IPS-20b (cell line): ENCODE measurements around the gene BCAS1.

Experiments
- H3K27ac ChIP-seq: one replicate; pipeline ENCODE4 v1.5.1; 2013; ENCODE audit warnings: low read length
- H3K27me3 ChIP-seq: 2 replicates; pipeline ENCODE4 v1.6.1; 2013; ENCODE audit warnings: mild to moderate bottlenecking, low read length, inconsistent platforms; ENCODE audit not compliant: insufficient read depth
- H3K36me3 ChIP-seq: 2 replicates; pipeline ENCODE4 v1.6.1; 2013; ENCODE audit warnings: low read depth, mild to moderate bottlenecking, inconsistent platforms, low read length, moderate library complexity; ENCODE audit not compliant: insufficient read depth
- H3K4me1 ChIP-seq: 2 replicates; pipeline ENCODE4 v1.6.1; 2013; ENCODE audit warnings: mild to moderate bottlenecking, control low read depth, inconsistent platforms, low read length, moderate library complexity; ENCODE audit not compliant: insufficient read depth
- H3K4me3 ChIP-seq: 2 replicates; pipeline ENCODE4 v1.5.1; 2013; ENCODE audit warnings: mild to moderate bottlenecking, low read length, inconsistent platforms
- H3K9ac ChIP-seq: 2 replicates; pipeline ENCODE4 v1.6.1; 2013; ENCODE audit warnings: low read depth, mild to moderate bottlenecking, inconsistent platforms, low read length, moderate library complexity
- H3K9me3 ChIP-seq: 2 replicates; pipeline ENCODE4 v1.6.1; 2013; ENCODE audit warnings: mild to moderate bottlenecking, low read depth, low read length, inconsistent platforms; ENCODE audit not compliant: insufficient read depth

Gene BCAS1

GRCh38 chr20:53911301-53911700 lies 159.1 kb downstream of the BCAS1 start:
- Histone ChIP-seq H3K36me3 (no peaks in the 10 kb centered on the region), H3K27me3 (no peaks in the 10 kb centered on the region), H3K4me1 (peaks cover 14% of the 10 kb centered on the region; the same call in 1 of the 2 replicates), H3K4me3 (no peak overlapping the region), H3K9ac (no peak overlapping the region), H3K9me3 (peaks cover 5% of the 10 kb centered on the region; the same call in 1 of the 2 replicates), H3K27ac (no peak overlapping the region)

- Histone ChIP-seq H3K36me3 (no peaks in the 10 kb centered on the region), H3K9ac (no peak overlapping the region), H3K27ac (no peak overlapping the region), H3K4me3 (no peak overlapping the region), H3K9me3 (peaks cover 5% of the 10 kb centered on the region; the same call in 1 of the 2 replicates), H3K27me3 (no peaks in the 10 kb centered on the region), H3K4me1 (peaks cover 10% of the 10 kb centered on the region; the same call in 1 of the 2 replicates)
These were observed 159.9 kb downstream of the BCAS1 start for GRCh38 chr20:53910351-53911002.

GRCh38 chr20:53907968-53908751 lies 162.2 kb downstream of the BCAS1 start:
- Histone ChIP-seq H3K4me3 (no peak overlapping the region), H3K27ac (no peak overlapping the region), H3K4me1 (peaks cover 2% of the 10 kb centered on the region; the same call in 1 of the 2 replicates), H3K9ac (no peak overlapping the region), H3K9me3 (peaks cover 5% of the 10 kb centered on the region; the same call in 1 of the 2 replicates), H3K36me3 (no peaks in the 10 kb centered on the region), H3K27me3 (no peaks in the 10 kb centered on the region)

DNA sequence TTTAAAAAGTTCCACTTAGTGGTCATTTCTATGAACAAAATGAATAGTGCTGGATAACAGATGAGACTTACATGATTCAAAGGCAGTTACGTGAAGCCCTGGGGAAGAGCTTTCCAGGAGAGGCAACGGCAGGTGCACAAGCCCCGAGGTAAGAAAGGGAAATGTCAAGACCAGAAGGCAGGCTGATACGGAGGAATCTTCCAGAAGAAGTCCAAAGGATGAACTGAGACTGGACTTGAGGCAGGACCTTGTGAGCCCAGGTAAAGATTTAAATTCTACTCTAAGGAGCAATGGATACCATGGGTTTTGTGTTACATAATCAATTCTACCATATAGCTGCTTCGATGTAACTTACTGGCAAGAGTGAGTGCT lies 164.6 kb downstream of the BCAS1 start:
- H3K4me3 ChIP-seq = no peak overlapping the region
- H3K27ac ChIP-seq = no peak overlapping the region
- no peak overlapping the region for H3K9ac ChIP-seq
- peaks cover 15% of the 10 kb centered on the region for H3K4me1 ChIP-seq
- H3K36me3 ChIP-seq = no peaks in the 10 kb centered on the region
- H3K9me3 ChIP-seq = 0 out of 2 replicates have a peak, but pooled peaks cover 4% of the 10 kb centered on the region
- H3K27me3 ChIP-seq = no peaks in the 10 kb centered on the region

DNA sequence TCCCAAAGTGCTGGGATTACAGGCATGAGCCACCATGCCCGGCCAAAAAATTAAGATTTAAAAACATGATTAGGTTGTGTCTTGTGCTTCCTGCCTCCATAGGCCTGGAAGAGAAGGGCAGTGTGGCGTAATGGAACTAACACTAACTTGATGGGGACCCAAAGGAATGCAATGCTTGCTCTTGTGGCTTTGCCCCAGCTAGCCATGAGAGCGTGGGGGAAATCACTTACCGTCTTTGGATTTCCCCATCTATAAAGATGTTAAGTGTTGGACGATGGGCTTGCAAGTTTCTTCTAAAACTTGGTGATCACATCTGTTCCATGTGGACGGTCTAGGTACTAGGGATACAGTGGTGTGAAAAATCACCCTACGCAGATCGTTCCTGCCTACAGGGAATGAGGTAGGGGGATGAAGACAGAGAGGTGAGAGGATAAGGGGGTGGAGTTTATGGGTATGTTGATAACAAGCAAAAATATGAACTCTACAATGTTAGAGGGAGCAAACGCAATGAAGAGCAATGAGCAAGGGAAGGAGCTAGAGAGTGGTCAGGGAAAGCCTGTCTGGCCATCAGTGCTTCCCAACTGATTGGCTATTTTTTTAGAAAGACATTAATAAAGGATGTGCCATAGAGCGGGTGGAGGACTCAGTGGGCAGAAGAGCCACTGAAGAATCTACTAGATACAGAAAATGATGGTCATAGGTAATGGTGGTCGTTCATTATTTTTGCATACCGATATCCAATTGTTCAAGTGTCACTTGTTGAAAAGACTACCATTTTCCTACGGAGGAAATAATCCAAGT lies 165.2 kb downstream of the BCAS1 start:
- Histone ChIP-seq H3K4me1 (peaks cover 20% of the 10 kb centered on the region), H3K36me3 (no peaks in the 10 kb centered on the region), H3K9me3 (no peaks in the 10 kb centered on the region), H3K27me3 (no peaks in the 10 kb centered on the region), H3K4me3 (no peak overlapping the region), H3K9ac (no peak overlapping the region), H3K27ac (no peak overlapping the region)

- Histone ChIP-seq H3K27ac (no peak overlapping the region), H3K9ac (no peak overlapping the region), H3K9me3 (no peaks in the 10 kb centered on the region), H3K36me3 (no peaks in the 10 kb centered on the region), H3K27me3 (no peaks in the 10 kb centered on the region), H3K4me1 (peaks cover 25% of the 10 kb centered on the region), H3K4me3 (no peak overlapping the region)
These were observed 166.1 kb downstream of the BCAS1 start for GRCh38 chr20:53904261-53904660.

DNA sequence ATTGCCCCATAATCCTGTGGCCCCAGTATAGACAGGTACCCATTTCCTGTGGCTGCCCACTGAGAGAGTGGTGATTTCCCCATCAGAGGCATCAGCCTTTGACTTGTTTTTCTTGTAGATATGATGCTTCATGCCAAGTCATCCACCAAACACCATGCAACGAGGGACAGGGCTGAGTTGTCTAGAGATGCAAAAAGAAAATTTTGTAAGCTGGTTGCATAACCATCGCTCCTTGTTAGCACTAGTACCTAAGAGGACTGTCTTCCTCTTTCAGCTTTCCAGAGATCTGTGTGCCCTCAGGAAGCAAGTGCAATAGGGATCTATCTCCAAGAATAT lies 166.8 kb downstream of the BCAS1 start:
- Histone ChIP-seq H3K4me3 (no peak overlapping the region), H3K9me3 (no peaks in the 10 kb centered on the region), H3K4me1 (peaks cover 31% of the 10 kb centered on the region), H3K36me3 (no peaks in the 10 kb centered on the region), H3K27me3 (no peaks in the 10 kb centered on the region), H3K27ac (no peak overlapping the region), H3K9ac (no peak overlapping the region)

DNA sequence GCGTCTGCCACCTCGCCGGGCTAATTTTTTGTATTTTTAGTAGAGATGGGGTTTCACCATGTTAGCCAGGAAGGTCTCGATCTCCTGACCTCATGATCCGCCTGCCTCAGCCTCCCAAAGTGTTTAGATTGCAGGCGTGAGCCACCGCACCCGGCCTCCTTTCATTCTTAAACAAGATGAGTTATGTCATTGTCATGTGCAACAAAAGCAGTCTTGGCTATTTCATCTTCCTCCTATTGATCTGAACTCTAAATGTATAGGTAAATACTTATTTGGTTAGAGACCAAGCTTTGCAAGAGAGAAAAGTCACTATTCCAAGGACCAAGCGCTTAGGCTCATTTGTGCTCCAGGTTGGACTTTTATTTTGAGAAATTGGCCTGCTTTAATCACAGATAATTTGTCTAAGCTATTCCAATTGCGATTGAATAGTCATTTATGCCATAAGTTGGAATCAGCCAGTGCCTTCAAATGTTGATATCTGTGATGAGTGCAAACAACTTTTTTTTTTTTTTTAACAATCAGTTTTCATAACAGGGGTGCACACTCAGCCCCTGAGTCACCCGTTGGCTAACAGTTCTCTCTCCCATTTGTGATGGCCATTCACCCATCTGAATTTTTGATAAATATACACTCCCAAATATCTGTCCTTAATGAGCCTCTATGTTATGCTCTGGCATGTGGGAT lies 167.3 kb downstream of the BCAS1 start:
- H3K27me3 ChIP-seq = no peaks in the 10 kb centered on the region
- H3K9ac ChIP-seq = no peak overlapping the region
- peaks cover 35% of the 10 kb centered on the region for H3K4me1 ChIP-seq

DNA sequence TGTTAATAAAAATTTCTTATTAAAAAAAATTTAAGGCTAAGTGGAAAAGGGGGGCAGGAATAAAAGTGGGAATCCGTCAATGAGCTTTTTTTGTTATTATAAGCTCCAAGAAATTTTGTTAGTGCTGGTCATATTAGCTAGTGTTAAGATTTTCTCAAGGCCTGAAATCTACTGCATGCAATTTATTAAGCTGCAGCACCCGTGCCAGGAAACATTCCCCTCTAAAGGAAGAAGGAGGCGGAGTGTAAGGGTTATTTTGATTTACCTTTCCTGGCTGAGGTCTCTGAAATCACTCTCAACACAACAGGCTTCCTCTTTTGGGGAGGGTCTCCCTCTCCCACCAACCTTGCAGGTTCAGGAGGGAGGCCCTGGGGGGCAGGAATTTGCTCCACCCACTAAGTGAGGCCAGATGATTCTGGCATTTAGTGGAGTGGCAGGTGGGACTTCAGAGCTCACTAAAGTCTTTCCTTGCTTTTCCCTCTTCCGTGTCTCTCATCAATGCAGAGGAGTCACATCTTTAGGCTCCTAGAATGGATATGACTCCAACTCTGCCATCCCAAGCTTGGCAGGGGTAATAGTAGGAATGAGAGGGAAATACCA lies 168.8 kb downstream of the BCAS1 start:
- Histone ChIP-seq H3K27me3 (no peaks in the 10 kb centered on the region), H3K27ac (no peak overlapping the region), H3K4me1 (peaks cover 36% of the 10 kb centered on the region), H3K9ac (no peak overlapping the region), H3K9me3 (no peaks in the 10 kb centered on the region), H3K4me3 (no peak overlapping the region), H3K36me3 (no peaks in the 10 kb centered on the region)

More for the DNA sequence above, 167.3 kb downstream of the BCAS1 start:
- Histone ChIP-seq H3K4me3 (no peak overlapping the region), H3K9me3 (no peaks in the 10 kb centered on the region), H3K36me3 (no peaks in the 10 kb centered on the region), H3K27ac (no peak overlapping the region)

GRCh38 chr20:53901064-53901463 lies 169.3 kb downstream of the BCAS1 start:
- H3K27me3 ChIP-seq = no peaks in the 10 kb centered on the region
- no peak overlapping the region for H3K9ac ChIP-seq
- no peak overlapping the region for H3K27ac ChIP-seq
- H3K9me3 ChIP-seq = no peaks in the 10 kb centered on the region
- H3K36me3 ChIP-seq = no peaks in the 10 kb centered on the region
- H3K4me1 ChIP-seq = peaks cover 36% of the 10 kb centered on the region
- no peak overlapping the region for H3K4me3 ChIP-seq

DNA sequence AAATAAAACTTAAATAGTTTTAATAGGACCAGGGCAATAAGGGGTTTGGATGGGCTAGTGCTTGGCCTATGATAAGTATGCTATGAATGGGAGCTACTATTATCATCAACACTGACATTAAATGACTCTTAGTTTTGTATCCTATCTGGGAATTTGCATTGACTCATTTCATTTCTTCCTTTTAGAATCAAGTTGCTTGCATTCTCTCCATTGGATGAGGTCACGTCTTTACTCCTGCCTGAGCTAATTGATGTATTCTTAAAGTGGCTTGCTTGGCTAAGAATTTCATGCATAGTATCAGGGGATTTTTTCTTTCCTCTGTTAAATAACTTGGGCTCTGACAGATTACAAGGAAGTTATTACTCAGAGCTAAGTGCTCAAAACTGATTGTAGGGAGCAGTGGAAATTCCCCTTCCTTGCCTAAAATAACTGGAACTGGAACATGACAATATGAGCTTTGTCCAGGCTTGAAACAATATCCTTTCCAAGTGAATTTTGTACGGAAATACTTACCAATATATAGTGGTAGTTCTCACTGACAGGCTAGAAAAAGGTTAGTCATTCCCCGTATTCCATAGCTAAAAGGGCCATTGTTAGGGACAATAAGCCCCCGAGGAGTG lies 169.9 kb downstream of the BCAS1 start:
- Histone ChIP-seq H3K27ac (no peak overlapping the region), H3K36me3 (no peaks in the 10 kb centered on the region), H3K4me3 (no peak overlapping the region), H3K9ac (no peak overlapping the region), H3K9me3 (no peaks in the 10 kb centered on the region), H3K27me3 (no peaks in the 10 kb centered on the region), H3K4me1 (peaks cover 36% of the 10 kb centered on the region)
